GM19023 (cell line): ENCODE data around the gene NXPH3.

Source experiments
- ATAC-seq: cut with Tn5 transposase; IDR thresholded peaks from one replicate; pipeline ENCODE4 v1.9.1; 2021; ENCODE audit warnings: mild to moderate bottlenecking, moderate library complexity; ENCODE audit not compliant: unreplicated experiment

The NXPH3 gene

GRCh38 chr17:49588726-49589576 lies 13.3 kb downstream of the NXPH3 start:
- no peak for ATAC-seq

GRCh38 chr17:49589577-49589927 lies 13.9 kb downstream of the NXPH3 start:
- ATAC-seq: no peak

- ATAC-seq: no peak
These were observed 15.2 kb downstream of the NXPH3 start for GRCh38 chr17:49590874-49591273.

- no peak for ATAC-seq
These were observed 16.6 kb downstream of the NXPH3 start for GRCh38 chr17:49592263-49592662.

- ATAC-seq: no peak
These were observed 19.7 kb downstream of the NXPH3 start for GRCh38 chr17:49595328-49595727.

GRCh38 chr17:49595980-49596379 lies 20.3 kb downstream of the NXPH3 start:
- no peak for ATAC-seq

GRCh38 chr17:49596613-49597244 lies 21.1 kb downstream of the NXPH3 start:
- ATAC-seq: no peak

GRCh38 chr17:49597436-49597835 lies 21.8 kb downstream of the NXPH3 start:
- ATAC-seq: no peak

- no peak for ATAC-seq
These were observed 22.4 kb downstream of the NXPH3 start for GRCh38 chr17:49597928-49598655.

- ATAC-seq: no peak
These were observed 23.2 kb downstream of the NXPH3 start for GRCh38 chr17:49598918-49599317.

GRCh38 chr17:49600949-49601348 lies 25.3 kb downstream of the NXPH3 start:
- ATAC-seq: no peak

- ATAC-seq: no peak
These were observed 27.1 kb downstream of the NXPH3 start for GRCh38 chr17:49602783-49603182.

- no peak for ATAC-seq
These were observed 27.6 kb downstream of the NXPH3 start for GRCh38 chr17:49603238-49603637.

- ATAC-seq: no peak
These were observed 28.0 kb downstream of the NXPH3 start for GRCh38 chr17:49603720-49604119.

- ATAC-seq: no peak
These were observed 28.7 kb downstream of the NXPH3 start for GRCh38 chr17:49604314-49604869.

- ATAC-seq: no peak
These were observed 35.4 kb downstream of the NXPH3 start for GRCh38 chr17:49610883-49611584.

GRCh38 chr17:49612726-49613125 lies 37.1 kb downstream of the NXPH3 start:
- ATAC-seq: no peak

- no peak for ATAC-seq
These were observed 37.6 kb downstream of the NXPH3 start for GRCh38 chr17:49613182-49613800.

- ATAC-seq: no peak
These were observed 40.4 kb downstream of the NXPH3 start for GRCh38 chr17:49616086-49616485.

GRCh38 chr17:49616601-49617131 lies 41.0 kb downstream of the NXPH3 start:
- ATAC-seq: no peak
